Measurements from ENCODE around the gene SLC17A1.
A peak's percentile ranks its signal among the peaks of the same experiment; 100 is the strongest.

The SLC17A1 gene

DNA sequence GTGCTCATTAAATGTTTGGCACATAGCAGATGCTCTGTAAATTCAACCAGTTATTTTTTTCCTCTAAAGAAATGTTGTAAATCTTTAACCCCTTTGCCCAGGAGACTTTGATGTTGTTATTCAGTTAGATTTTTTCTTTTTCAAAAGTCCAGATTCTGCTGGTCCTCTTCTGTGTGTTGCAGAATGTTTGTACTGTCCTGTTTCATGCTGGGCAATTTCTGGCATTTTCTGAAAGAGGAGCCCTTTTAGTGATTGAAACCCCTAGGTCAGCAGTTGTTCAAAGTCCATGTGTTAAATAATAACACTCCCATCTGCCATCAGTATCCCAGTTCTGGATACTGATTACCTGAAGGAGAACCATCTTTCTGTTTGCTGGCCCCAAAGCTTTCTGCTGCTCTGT, 1.3 kb upstream of the SLC17A1 start:
- DNase-seq (ENCODE audit: low spot score) = no peak

DNA sequence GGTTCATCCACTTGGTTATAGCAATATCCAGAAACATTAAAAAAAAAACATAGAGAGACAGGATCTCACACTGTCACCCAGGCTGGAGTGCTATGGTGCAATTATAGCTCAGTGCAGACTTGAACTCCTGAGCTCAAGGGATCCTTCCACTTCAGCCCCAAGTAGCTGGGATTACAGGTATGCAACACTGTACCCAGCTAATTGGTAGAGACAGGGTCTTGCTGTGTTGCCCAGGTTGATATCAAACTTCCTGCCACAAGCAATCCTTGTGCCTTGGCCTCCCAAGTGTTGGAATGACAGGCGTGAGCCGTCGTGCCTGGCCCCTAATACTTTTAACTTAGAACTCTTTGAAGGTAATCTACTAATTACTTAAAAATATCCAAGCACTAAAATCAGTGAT, 818 bp upstream of the SLC17A1 start:
- no peak for DNase-seq (ENCODE audit: low spot score)

GRCh38 chr6:25832307-25832662, 433 bp upstream of the SLC17A1 start:
- no peak for DNase-seq (ENCODE audit: low spot score)

- DNase-seq (ENCODE audit: low spot score) = no peak
Measured at GRCh38 chr6:25830458-25830857, 1.4 kb downstream of the SLC17A1 start.

- DNase-seq (ENCODE audit: low spot score) = no peak
Measured at GRCh38 chr6:25829375-25829774, 2.5 kb downstream of the SLC17A1 start.

DNA sequence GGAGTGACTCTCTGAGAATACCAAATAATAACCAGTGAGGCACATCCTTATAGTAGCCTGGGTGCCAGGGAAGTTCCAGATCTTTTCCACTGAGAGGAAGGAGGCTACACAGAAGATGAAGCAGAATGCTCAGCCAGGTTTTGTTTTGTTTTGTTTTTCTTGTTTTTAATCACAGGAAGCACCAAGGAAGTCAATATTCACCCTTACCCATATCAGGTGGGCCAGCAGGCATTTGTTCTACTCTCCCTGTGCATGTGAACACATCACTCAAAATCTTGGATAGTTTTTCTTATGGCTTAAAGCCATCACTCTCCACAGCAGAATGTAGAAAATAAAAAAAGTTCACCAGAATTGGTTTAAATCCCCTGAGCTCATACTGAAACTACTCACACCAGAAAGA, 10.5 kb downstream of the SLC17A1 start:
- no peak for DNase-seq (ENCODE audit: low spot score)

GRCh38 chr6:25816252-25816651, 15.6 kb downstream of the SLC17A1 start:
- DNase-seq (ENCODE audit: low spot score) = no peak

DNA sequence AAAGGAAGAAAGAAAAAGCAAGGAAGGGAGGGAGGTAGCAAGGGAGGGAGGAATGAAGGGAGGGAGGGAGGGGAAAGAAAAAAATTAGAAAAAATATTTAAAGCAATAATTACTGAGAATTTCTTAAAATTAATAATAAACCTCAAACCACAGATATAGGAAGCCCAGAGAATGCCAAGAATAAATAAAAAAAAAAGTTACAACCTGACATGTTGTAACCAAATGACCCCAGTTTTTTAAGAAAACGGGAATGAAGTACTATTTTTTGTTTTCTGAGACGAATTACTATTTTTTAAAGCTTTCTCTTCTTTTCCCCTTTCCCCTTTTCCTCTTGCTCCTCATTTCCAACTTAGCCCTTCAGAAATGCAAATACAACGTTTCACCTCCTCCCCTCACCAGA, 16.7 kb downstream of the SLC17A1 start:
- no peak for DNase-seq (ENCODE audit: low spot score)

DNA sequence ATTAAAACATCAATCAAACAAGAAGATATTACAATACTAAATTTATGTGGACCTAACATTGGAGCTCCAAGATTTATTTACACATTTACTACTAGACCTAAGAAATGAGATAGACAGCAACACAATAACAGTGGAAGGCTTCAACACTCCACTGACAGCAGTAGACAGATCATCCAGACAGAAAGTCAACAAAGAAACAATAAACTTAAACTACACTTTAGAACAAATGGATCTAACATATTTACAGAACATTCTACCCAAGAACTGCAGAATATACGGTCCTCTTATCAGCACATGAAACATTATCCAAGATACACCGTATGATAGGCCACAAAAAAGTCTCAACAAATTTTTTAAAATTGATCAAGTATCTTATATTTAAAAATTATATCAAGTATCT, 27.0 kb downstream of the SLC17A1 start:
- no peak for DNase-seq (ENCODE audit: low spot score)

- no peak for DNase-seq (ENCODE audit: low spot score)
Measured at GRCh38 chr6:25801436-25801835, 30.4 kb downstream of the SLC17A1 start.

- DNase-seq (ENCODE audit: low spot score) = no peak
Measured at GRCh38 chr6:25794784-25795183, 37.1 kb downstream of the SLC17A1 start.

DNA sequence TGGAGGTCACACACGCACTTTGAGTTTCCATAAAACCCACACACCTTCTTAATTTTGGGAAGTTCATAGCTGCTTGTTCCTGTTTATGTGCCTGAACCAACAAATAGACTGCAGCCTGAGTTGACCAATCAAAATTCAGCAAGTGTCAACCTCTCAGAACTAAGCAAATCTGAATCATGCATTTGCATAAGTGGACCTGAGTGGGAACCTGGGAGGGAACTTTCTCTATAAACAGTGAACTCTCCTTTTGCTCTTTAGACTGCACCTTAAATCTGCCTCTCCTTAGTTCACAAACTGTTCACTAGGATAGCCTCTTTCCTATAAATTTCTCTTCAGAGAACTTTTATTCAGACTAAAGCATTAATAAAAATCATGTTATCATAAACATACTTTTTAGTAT, 37.9 kb downstream of the SLC17A1 start:
- no peak for DNase-seq (ENCODE audit: low spot score)

- no peak for DNase-seq (ENCODE audit: low spot score)
Measured at GRCh38 chr6:25792016-25792415, 39.8 kb downstream of the SLC17A1 start.

DNA sequence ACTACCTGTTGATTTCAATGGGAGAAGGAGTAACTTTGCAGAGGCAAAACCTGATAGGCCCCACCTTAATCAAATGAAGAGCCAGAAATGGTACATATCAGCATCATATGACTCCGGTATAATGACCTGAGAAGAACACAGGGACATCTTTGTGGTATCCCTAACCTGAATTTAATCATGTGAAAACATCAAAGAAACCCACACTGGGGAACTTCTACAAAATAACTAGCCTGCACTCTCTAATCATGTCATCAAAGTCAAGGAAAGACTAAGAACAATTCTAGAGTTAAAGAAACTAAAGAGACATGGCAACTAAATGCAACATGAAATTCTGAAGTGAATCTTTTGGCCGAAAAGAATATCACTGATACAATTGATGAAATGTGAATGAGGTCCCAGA, 42.4 kb downstream of the SLC17A1 start:
- no peak for DNase-seq (ENCODE audit: low spot score)

GRCh38 chr6:25788305-25788922, 43.4 kb downstream of the SLC17A1 start:
- peak; percentile 27 for DNase-seq (ENCODE audit: low spot score)

DNA sequence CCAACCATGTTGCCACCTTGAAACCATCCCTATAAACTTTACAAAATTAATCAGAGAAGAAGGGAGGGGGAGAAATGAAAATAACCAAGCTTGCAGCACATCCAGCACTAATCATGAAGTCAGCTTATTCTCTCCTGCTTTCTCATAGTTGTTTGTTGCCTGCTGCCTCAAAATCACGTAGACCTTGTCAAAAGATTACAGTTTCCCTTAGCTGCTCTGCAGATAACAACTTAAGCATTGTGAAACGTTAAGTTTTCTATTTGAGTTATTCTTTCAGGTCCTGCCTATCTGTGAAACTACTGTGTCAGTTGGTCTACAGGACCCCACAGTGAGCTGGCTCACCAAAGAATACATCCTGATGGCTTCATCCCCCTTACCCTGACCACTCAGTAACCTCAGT, 44.4 kb downstream of the SLC17A1 start:
- DNase-seq (ENCODE audit: low spot score) = no peak

DNA sequence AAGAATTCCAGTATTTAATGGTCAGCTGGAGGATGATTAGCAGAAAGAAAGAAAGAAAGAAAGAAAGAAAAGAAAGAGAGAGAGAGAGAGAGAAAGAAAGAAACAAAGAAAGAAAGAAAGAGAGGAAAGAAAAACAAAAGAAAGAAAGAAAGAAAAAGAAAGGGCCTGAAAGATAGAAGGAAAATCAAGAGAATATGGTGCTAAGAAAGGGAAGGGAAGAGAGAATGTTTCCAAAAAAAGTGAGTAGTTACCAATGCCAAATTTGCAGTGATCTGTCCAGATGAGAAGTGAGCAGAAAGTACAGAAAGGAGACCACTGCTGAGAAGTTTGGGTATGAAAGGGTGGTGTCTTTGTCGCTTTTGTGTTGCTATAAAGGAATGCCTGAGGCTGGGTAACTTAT, 50.7 kb downstream of the SLC17A1 start:
- DNase-seq (ENCODE audit: low spot score) = no peak

GRCh38 chr6:25777856-25778649, 53.8 kb downstream of the SLC17A1 start:
- DNase-seq (ENCODE audit: low spot score) = no peak

- no peak for DNase-seq (ENCODE audit: low spot score)
Measured at GRCh38 chr6:25777031-25777430, 54.8 kb downstream of the SLC17A1 start.

DNA sequence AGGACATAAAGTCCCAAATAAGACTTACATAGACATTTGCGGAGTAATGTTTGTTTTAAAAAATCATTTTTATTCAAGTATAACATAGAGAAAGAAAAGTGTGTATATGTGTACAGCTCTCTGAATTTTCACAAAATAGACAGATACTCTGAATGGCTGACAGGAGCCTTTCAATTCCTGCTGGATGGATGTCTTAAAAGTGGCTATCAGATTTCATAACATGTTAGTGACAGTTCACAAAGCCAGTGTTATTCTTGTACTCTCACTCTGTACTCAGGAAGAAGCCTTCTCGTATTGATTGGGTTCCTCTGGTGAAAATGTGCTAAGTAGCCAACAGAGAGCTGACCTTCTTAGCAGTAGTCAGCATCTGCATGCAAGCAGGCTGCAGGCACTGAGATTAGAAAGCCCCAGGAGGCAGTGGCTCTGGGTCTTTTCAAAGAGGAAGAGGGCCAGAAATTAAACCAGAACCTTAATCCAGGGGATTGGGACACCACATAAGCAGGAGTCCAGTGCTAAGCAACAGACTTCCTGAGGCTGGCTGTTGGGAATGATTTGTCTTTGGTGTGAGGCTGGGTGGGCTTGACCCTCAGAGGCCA, 57.6 kb downstream of the SLC17A1 start:
- no peak for DNase-seq (ENCODE audit: low spot score)

GRCh38 chr6:25769983-25770382, 61.9 kb downstream of the SLC17A1 start:
- DNase-seq (ENCODE audit: low spot score) = no peak

DNA sequence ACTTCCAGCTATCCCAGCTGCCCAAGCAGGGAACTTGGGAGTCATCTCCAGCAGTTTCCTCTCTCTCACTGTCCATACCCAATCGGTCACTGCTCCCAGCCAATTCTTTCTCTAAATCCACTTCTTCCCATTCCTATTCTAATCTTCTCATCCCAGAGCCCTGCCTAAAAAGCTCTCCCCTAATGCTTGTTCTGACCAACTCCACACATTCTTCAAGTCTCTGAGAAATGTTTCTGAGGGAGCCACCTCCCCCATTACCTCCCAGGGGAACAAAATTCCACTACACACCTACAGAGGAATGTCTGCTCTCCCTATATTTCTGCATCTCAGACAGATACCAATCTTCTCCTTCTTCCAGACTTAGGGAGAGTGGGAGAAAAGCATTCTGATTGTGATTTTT, 63.3 kb downstream of the SLC17A1 start:
- DNase-seq (ENCODE audit: low spot score) = no peak

- DNase-seq (ENCODE audit: low spot score) = no peak
Measured at GRCh38 chr6:25764611-25765010, 67.2 kb downstream of the SLC17A1 start.

All from SK-N-DZ (cell line).